Nucleus accumbens (tissue), 56 donors: ENCODE results near the gene CCNB1IP1.
"Not testable (repeated sequence)": the region's sequence is repeated elsewhere in the genome, so short reads cannot be mapped to it uniquely, and the experiment has no call there.

Experiments
- DNase-seq, 56 donors: peaks; one replicate each; lab custom pipeline; 2025; lab: John Stamatoyannopoulos, UW

The CCNB1IP1 gene

GRCh38 chr14:20332788-20333493 lies at the start of gene CCNB1IP1:
Gene CCNB1IP1, minus strand, starts transcription at chr14:20333279. Its CDS starts 16,756 bp downstream, at chr14:20316523.
- DNase-seq, result peak in 53 of 56 donors; percentile 5 to 85 (median 52)

GRCh38 chr14:20382526-20382925 lies 49.4 kb upstream of the CCNB1IP1 start:
- DNase-seq, result no peak

- DNase-seq, result no peak
Observed at GRCh38 chr14:20381341-20381740, 48.3 kb upstream of the CCNB1IP1 start.

- no peak for DNase-seq
Observed at GRCh38 chr14:20380681-20381080, 47.6 kb upstream of the CCNB1IP1 start.

GRCh38 chr14:20379743-20380142 lies 46.7 kb upstream of the CCNB1IP1 start:
- DNase-seq, result no peak

GRCh38 chr14:20377171-20377570 lies 44.1 kb upstream of the CCNB1IP1 start:
- no peak for DNase-seq

- DNase-seq, result no peak
Observed at GRCh38 chr14:20376071-20376588, 43.1 kb upstream of the CCNB1IP1 start.

GRCh38 chr14:20375471-20375870 lies 42.4 kb upstream of the CCNB1IP1 start:
- no peak for DNase-seq

GRCh38 chr14:20372796-20373195 lies 39.7 kb upstream of the CCNB1IP1 start:
- DNase-seq, result no peak

GRCh38 chr14:20365928-20366327 lies 32.8 kb upstream of the CCNB1IP1 start:
- DNase-seq, result no peak

- DNase-seq, result not testable (repeated sequence)
Observed at GRCh38 chr14:20358474-20358873, 25.4 kb upstream of the CCNB1IP1 start.

GRCh38 chr14:20356422-20356821 lies 23.3 kb upstream of the CCNB1IP1 start:
- DNase-seq, result no peak

GRCh38 chr14:20350860-20351259 lies 17.8 kb upstream of the CCNB1IP1 start:
- DNase-seq, result no peak

GRCh38 chr14:20350282-20350681 lies 17.2 kb upstream of the CCNB1IP1 start:
- DNase-seq, result no peak

GRCh38 chr14:20347747-20348146 lies 14.7 kb upstream of the CCNB1IP1 start:
- DNase-seq, result no peak

GRCh38 chr14:20346713-20347112 lies 13.6 kb upstream of the CCNB1IP1 start:
- no peak for DNase-seq

GRCh38 chr14:20345366-20345765 lies 12.3 kb upstream of the CCNB1IP1 start:
- no peak for DNase-seq

- DNase-seq, result no peak
Observed at GRCh38 chr14:20343862-20344220, 10.8 kb upstream of the CCNB1IP1 start.

- peak; percentile 83 to 100 (median 98) for DNase-seq
Observed at GRCh38 chr14:20343092-20343861, 10.2 kb upstream of the CCNB1IP1 start, which contains the start of gene PARP2. Gene PARP2, plus strand, starts transcription at chr14:20343635. Its CDS starts 7 bp downstream, at chr14:20343642.

GRCh38 chr14:20341646-20342045 lies 8.6 kb upstream of the CCNB1IP1 start:
- no peak for DNase-seq

- DNase-seq, result not testable (repeated sequence)
Observed at GRCh38 chr14:20341032-20341431, 8.0 kb upstream of the CCNB1IP1 start.

GRCh38 chr14:20334017-20334416 lies 938 bp upstream of the CCNB1IP1 start:
- DNase-seq, result no peak
